CD14-positive monocyte (primary cell): ENCODE results near the gene AKT1S1. TPM values are rescaled to one million over a fixed set of nuclear protein-coding genes. Genes with fewer than 3 reads are reported as not detected.
A peak's percentile ranks its signal among the peaks of the same experiment; 100 is the strongest.

Experiments used
- DNase-seq, 3 donors: peaks; one replicate each; pipeline ENCODE4 v3.0.0-alpha.2; 2011 to 2022
- H2AFZ ChIP-seq: 2 replicates; pipeline ENCODE4 v1.6.0; 2012; ENCODE audit warnings: mild to moderate bottlenecking, low read depth, low read length, inconsistent platforms; ENCODE audit not compliant: insufficient read depth, poor library complexity, severe bottlenecking
- H3K27ac ChIP-seq, 2 donors: 1 replicate in 1 of 2; 2 replicates in 1 of 2; pipeline ENCODE4 v1.5.1; 2012 to 2013; ENCODE audit warnings: low read length in 2 of 2, control low read depth in 1 of 2, inconsistent platforms in 1 of 2, low read depth in 1 of 2, mild to moderate bottlenecking in 1 of 2
- H3K27me3 ChIP-seq, 2 donors: one replicate each; pipeline versions ENCODE4 v1.6.0 to v1.6.1; 2011 to 2013; ENCODE audit warnings: low read length in 2 of 2; ENCODE audit not compliant: control insufficient read depth in 2 of 2, insufficient read depth in 2 of 2
- H3K36me3 ChIP-seq, 2 donors: replicated peaks in 1 of 2; 1 replicate in 1 of 2; 2 replicates in 1 of 2; pipeline versions ENCODE4 v1.5.1 to v1.6.1; 2012 to 2013; ENCODE audit warnings: low read length in 2 of 2, control low read depth in 1 of 2, inconsistent platforms in 1 of 2, mild to moderate bottlenecking in 1 of 2; ENCODE audit not compliant: insufficient read depth in 2 of 2, control insufficient read depth in 1 of 2
- H3K4me1 ChIP-seq, 2 donors: 1 replicate in 1 of 2; 2 replicates in 1 of 2; pipeline versions ENCODE4 v1.5.1 to v1.6.1; 2012 to 2013; ENCODE audit warnings: low read length in 2 of 2, control low read depth in 1 of 2, inconsistent platforms in 1 of 2, mild to moderate bottlenecking in 1 of 2, moderate library complexity in 1 of 2; ENCODE audit not compliant: insufficient read depth in 2 of 2, control insufficient read depth in 1 of 2
- H3K4me2 ChIP-seq: replicated peaks from 2 replicates; pipeline ENCODE3; 2012; ENCODE audit warnings: low read length, moderate library complexity, mild to moderate bottlenecking; ENCODE audit not compliant: poor library complexity, severe bottlenecking; ENCODE audit errors: extremely low read depth
- H3K4me3 ChIP-seq, 3 experiments: fragments of 200-600 bp in 1 of 3; sonication (generic) in 1 of 3; replicated peaks in 1 of 3; 1 replicate in 2 of 3; 2 replicates in 1 of 3; pipeline ENCODE4 v1.5.1; 2011 to 2013; ENCODE audit warnings: low read length in 3 of 3, mild to moderate bottlenecking in 3 of 3, control low read depth in 2 of 3, low read depth in 2 of 3, inconsistent platforms in 1 of 3, moderate library complexity in 1 of 3
- H3K79me2 ChIP-seq: 2 replicates; pipeline ENCODE4 v1.6.0; 2012; ENCODE audit warnings: mild to moderate bottlenecking, control low read depth, inconsistent platforms, low read length, moderate library complexity; ENCODE audit not compliant: insufficient read depth
- H3K9ac ChIP-seq: 2 replicates; pipeline ENCODE4 v1.6.0; 2017; ENCODE audit warnings: low read length, mild to moderate bottlenecking; ENCODE audit not compliant: insufficient read depth, poor library complexity, severe bottlenecking
- H3K9me3 ChIP-seq, 2 donors: replicated peaks in 1 of 2; 1 replicate in 1 of 2; 2 replicates in 1 of 2; pipeline versions ENCODE4 v1.5.1 to v1.6.1; 2012 to 2013; ENCODE audit warnings: low read length in 2 of 2, control low read depth in 1 of 2; ENCODE audit not compliant: control insufficient read depth in 1 of 2, insufficient read depth in 1 of 2
- H4K20me1 ChIP-seq: 2 replicates; pipeline ENCODE4 v1.6.0; 2012; ENCODE audit warnings: mild to moderate bottlenecking, low read length, control low read depth, moderate library complexity; ENCODE audit not compliant: insufficient read depth
- H3K27ac Mint-ChIP-seq, 7 donors: one replicate each; pipeline ENCODE4 v1.8.0; 2020; ENCODE audit warnings: mild to moderate bottlenecking in 7 of 7, mixed read lengths in 7 of 7, moderate library complexity in 6 of 7, inconsistent platforms in 2 of 7
- H3K27me3 Mint-ChIP-seq, 3 donors: one replicate each; pipeline ENCODE4 v1.8.0; 2021 to 2022; ENCODE audit warnings: low read depth in 3 of 3, mild to moderate bottlenecking in 3 of 3, mixed read lengths in 3 of 3, moderate library complexity in 3 of 3, inconsistent platforms in 1 of 3
- H3K36me3 Mint-ChIP-seq, 2 donors: one replicate each; pipeline ENCODE4 v1.8.0; 2020; ENCODE audit warnings: mixed read lengths in 2 of 2, inconsistent platforms in 1 of 2, mild to moderate bottlenecking in 1 of 2
- H3K4me1 Mint-ChIP-seq: one replicate; pipeline ENCODE4 v1.8.0; 2020; ENCODE audit warnings: mild to moderate bottlenecking, mixed read lengths
- H3K4me3 Mint-ChIP-seq, 2 donors: one replicate each; pipeline ENCODE4 v1.8.0; 2020; ENCODE audit warnings: mild to moderate bottlenecking in 2 of 2, mixed read lengths in 2 of 2, moderate library complexity in 1 of 2
- H3K9me3 Mint-ChIP-seq, 7 donors: one replicate each; pipeline ENCODE4 v1.8.0; 2020 to 2022; ENCODE audit warnings: mixed read lengths in 7 of 7, mild to moderate bottlenecking in 6 of 7, moderate library complexity in 6 of 7, inconsistent platforms in 2 of 7
- CTCF ChIP-seq: fragments of 200-600 bp; IDR thresholded peaks from one replicate; pipeline ENCODE4 v1.8.0; 2022; ENCODE audit warnings: antibody characterized with exemption, mild to moderate bottlenecking
- WGBS: methylation state at CpG from one replicate; pipeline ENCODE4 v1.1.5; 2013; ENCODE audit warnings: missing lambda C conversion rate; ENCODE audit not compliant: insufficient coverage; 5-methylcytosine and 5-hydroxymethylcytosine counted together
- intact Hi-C, 2 donors: fragments of 100-400 bp; cut with micrococcal nuclease; formaldehyde crosslinking; loops; one replicate each; pipeline versions ENCODE4 v1.15.0 to v1.15.1; 2023
- polyA plus RNA-seq, 3 donors: library from polyadenylated mRNA; depleted of rRNA in 1 of 3; unstranded in 2 of 3; stranded (reverse) in 1 of 3; fragments of 300-500 nt in 2 of 3; fragments of >200 nt in 1 of 3; fragmentation: Illumina TruSeq in 2 of 3; gene quantifications; 1 replicate in 2 of 3; 2 replicates in 1 of 3; pipeline ENCODE4 v1.2.3, GENCODE V29; 2012 to 2021

The AKT1S1 gene
- polyA plus RNA-seq, 3 donors: 5.4 to 18.2 (median 6.6) TPM

- no peak overlapping the region for H3K27ac Mint-ChIP-seq
- WGBS: 5% methylated on average over 31 of the region's 41 CpGs
- no peak overlapping the region for H3K4me3 Mint-ChIP-seq
- intact Hi-C loops: loop anchor here (2.0 to 5.0 kb wide), 5 partner anchors 51 to 237 kb away; partner anchors contain the start of genes ATF5 (in 1 of the 2), FUZ (in 1 of the 2), NUP62 (in 1 of the 2) and PRMT1 (in 1 of the 2)
- peak overlapping the region; percentile 87 for H2AFZ ChIP-seq
- H3K79me2 ChIP-seq: peaks cover 37% of the 10 kb centered on the region
- H3K27me3 ChIP-seq: no peaks in the 10 kb centered on the region
- H3K4me3 ChIP-seq: peak overlapping the region; percentile 60 to 94 (median 88)
- peak overlapping the region; percentile 89 for H3K9ac ChIP-seq
- peaks cover 0 to 2% (median 0%) of the 10 kb centered on the region in 3 donors for H3K27me3 Mint-ChIP-seq
- H3K4me1 Mint-ChIP-seq: peaks cover 25% of the 10 kb centered on the region
- peaks cover 25 to 28% of the 10 kb centered on the region in 2 donors for H3K4me1 ChIP-seq
- peaks cover 0 to 3% (median 0%) of the 10 kb centered on the region in 7 donors for H3K9me3 Mint-ChIP-seq
- peak; percentile 95 to 98 (median 97) for DNase-seq
- peak overlapping the region; percentile 90 to 95 for H3K27ac ChIP-seq
- H3K36me3 ChIP-seq: peaks cover 32 to 38% of the 10 kb centered on the region in 2 donors
- H3K9me3 ChIP-seq: no peaks in the 10 kb centered on the region
- peaks cover 39% of the 10 kb centered on the region for H4K20me1 ChIP-seq
- H3K36me3 Mint-ChIP-seq: peaks cover 47 to 56% of the 10 kb centered on the region in 2 donors
- TF ChIP-seq CTCF: no peak
- H3K4me2 ChIP-seq: peak overlapping the region; percentile 98
These were observed 956 bp upstream of the AKT1S1 start for GRCh38 chr19:49877879-49878743.

- Mint-ChIP-seq H3K9me3 (peaks cover 0 to 3% (median 0%) of the 10 kb centered on the region in 7 donors), H3K4me3 (no peak overlapping the region), H3K27me3 (no peaks in the 10 kb centered on the region), H3K27ac (no peak overlapping the region), H3K4me1 (peaks cover 28% of the 10 kb centered on the region), H3K36me3 (peaks cover 38 to 50% of the 10 kb centered on the region in 2 donors)
- intact Hi-C loops: loop anchor here (2.0 to 5.0 kb wide), 5 partner anchors 52 to 236 kb away; partner anchors contain the start of genes ATF5 (in 1 of the 2), FUZ (in 1 of the 2), NUP62 (in 1 of the 2) and PRMT1 (in 1 of the 2)
- no peaks in the 10 kb centered on the region for H3K9me3 ChIP-seq
- WGBS: under 1% methylated on average over 46 of the region's 46 CpGs
- H3K79me2 ChIP-seq: peaks cover 37% of the 10 kb centered on the region
- H3K4me3 ChIP-seq: peak overlapping the region; percentile 66 to 94 (median 88)
- no peak for TF ChIP-seq CTCF
- DNase-seq: peak; percentile 99
- H3K4me2 ChIP-seq: peak overlapping the region; percentile 98
- peak overlapping the region; percentile 89 for H3K9ac ChIP-seq
- peaks cover 23% of the 10 kb centered on the region for H4K20me1 ChIP-seq
- peaks cover 25 to 28% of the 10 kb centered on the region in 2 donors for H3K4me1 ChIP-seq
- H3K27ac ChIP-seq: peak overlapping the region; percentile 90 to 95
- H2AFZ ChIP-seq: peak overlapping the region; percentile 88
- no peaks in the 10 kb centered on the region for H3K27me3 ChIP-seq
- peaks cover 16 to 22% of the 10 kb centered on the region in 2 donors for H3K36me3 ChIP-seq
These were observed 634 bp downstream of the AKT1S1 start for GRCh38 chr19:49876422-49877019.
